Fibroblast of lung (primary cell): Measurements from ENCODE around the gene CNTNAP3. TPM values are rescaled to one million over a fixed set of nuclear protein-coding genes. Genes with fewer than 3 reads are reported as not detected.
"Not testable (repeated sequence)": the region's sequence is repeated elsewhere in the genome, so short reads cannot be mapped to it uniquely, and the experiment has no call there.

ENCODE experiments used
- DNase-seq, 2 donors: peaks; one replicate each; pipeline versions ENCODE4 v3.0.0 to v3.0.0-alpha.2; 2010; ENCODE audit warnings: low read depth in 2 of 2
- H2AFZ ChIP-seq: 2 replicates; pipeline ENCODE4 v1.5.1; 2012; ENCODE audit warnings: low read length, control low read depth, inconsistent platforms
- H3K27ac ChIP-seq: 2 replicates; pipeline ENCODE4 v1.5.1; 2011; ENCODE audit warnings: low read length, control low read depth; ENCODE audit not compliant: insufficient read depth
- H3K27me3 ChIP-seq: 2 replicates; pipeline ENCODE4 v1.5.1; 2011; ENCODE audit warnings: mild to moderate bottlenecking, low read length; ENCODE audit not compliant: control insufficient read depth, insufficient read depth
- H3K36me3 ChIP-seq: 2 replicates; pipeline ENCODE4 v1.5.1; 2011; ENCODE audit warnings: low read length; ENCODE audit not compliant: control insufficient read depth, insufficient read depth
- H3K4me1 ChIP-seq: 2 replicates; pipeline ENCODE4 v1.5.1; 2011; ENCODE audit warnings: low read length; ENCODE audit not compliant: control insufficient read depth, insufficient read depth; ENCODE audit errors: extremely low read depth
- H3K4me2 ChIP-seq: 2 replicates; pipeline ENCODE4 v1.5.1; 2011; ENCODE audit warnings: low read length, control low read depth; ENCODE audit not compliant: insufficient read depth; ENCODE audit errors: extremely low read depth
- H3K4me3 ChIP-seq, 4 experiments: fragments of 200-600 bp in 1 of 4; sonication (generic) in 1 of 4; replicated peaks in 1 of 4; 2 replicates each; pipeline ENCODE4 v1.5.1; 2011 to 2016; ENCODE audit warnings: low read length in 4 of 4, low read depth in 3 of 4, mild to moderate bottlenecking in 3 of 4, control low read depth in 2 of 4, inconsistent platforms in 1 of 4, mixed read lengths in 1 of 4; ENCODE audit not compliant: insufficient read depth in 1 of 4; ENCODE audit errors: control extremely low read depth in 1 of 4
- H3K79me2 ChIP-seq: 2 replicates; pipeline ENCODE4 v1.5.1; 2012; ENCODE audit warnings: mild to moderate bottlenecking, low read length, inconsistent platforms; ENCODE audit not compliant: control insufficient read depth, insufficient read depth
- H3K9ac ChIP-seq: 2 replicates; pipeline ENCODE4 v1.5.1; 2011; ENCODE audit warnings: mild to moderate bottlenecking, low read length, control low read depth; ENCODE audit not compliant: insufficient read depth
- H3K9me3 ChIP-seq: 2 replicates; pipeline ENCODE4 v1.5.1; 2012; ENCODE audit warnings: low read depth, low read length; ENCODE audit not compliant: control insufficient read depth, insufficient read depth
- H4K20me1 ChIP-seq: 2 replicates; pipeline ENCODE4 v1.5.1; 2011; ENCODE audit warnings: low read length; ENCODE audit not compliant: control insufficient read depth, insufficient read depth; ENCODE audit errors: extremely low read depth
- EZH2 ChIP-seq: IDR thresholded peaks from 2 replicates; pipeline ENCODE4 v1.5.1; 2012; ENCODE audit warnings: low read length, control low read depth, mild to moderate bottlenecking; ENCODE audit errors: missing control alignments
- polyA plus RNA-seq, 2 donors: library from polyadenylated mRNA; depleted of rRNA in 1 of 2; stranded (reverse) in 1 of 2; unstranded in 1 of 2; fragments of >200 nt; gene quantifications; 2 replicates each; pipeline ENCODE4 v1.2.1, GENCODE V29; 2011 to 2012; ENCODE audit warnings: missing spikeins in 1 of 2
- total RNA-seq: library from RNA; depleted of rRNA; stranded (reverse); fragments of >200 nt; gene quantifications from 2 replicates; pipeline ENCODE4 v1.2.1, GENCODE V29; 2014
- TF ChIP-seq, protein P1 (sequence below), 2 donors: IDR thresholded peaks in 1 of 2; conservative IDR thresholded peaks in 1 of 2; 1 replicate in 1 of 2; 2 replicates in 1 of 2; pipeline ENCODE4 v1.5.1; 2011 to 2012; ENCODE audit warnings: low read length in 2 of 2, control low read depth in 1 of 2, inconsistent platforms in 1 of 2, low read depth in 1 of 2, mild to moderate bottlenecking in 1 of 2

CNTNAP3 gene
- total and polyA plus RNA-seq, 2 donors (not counting 1 experiment from before 2014, with no cell fraction given): 0.11 TPM; not detected in 1

DNA sequence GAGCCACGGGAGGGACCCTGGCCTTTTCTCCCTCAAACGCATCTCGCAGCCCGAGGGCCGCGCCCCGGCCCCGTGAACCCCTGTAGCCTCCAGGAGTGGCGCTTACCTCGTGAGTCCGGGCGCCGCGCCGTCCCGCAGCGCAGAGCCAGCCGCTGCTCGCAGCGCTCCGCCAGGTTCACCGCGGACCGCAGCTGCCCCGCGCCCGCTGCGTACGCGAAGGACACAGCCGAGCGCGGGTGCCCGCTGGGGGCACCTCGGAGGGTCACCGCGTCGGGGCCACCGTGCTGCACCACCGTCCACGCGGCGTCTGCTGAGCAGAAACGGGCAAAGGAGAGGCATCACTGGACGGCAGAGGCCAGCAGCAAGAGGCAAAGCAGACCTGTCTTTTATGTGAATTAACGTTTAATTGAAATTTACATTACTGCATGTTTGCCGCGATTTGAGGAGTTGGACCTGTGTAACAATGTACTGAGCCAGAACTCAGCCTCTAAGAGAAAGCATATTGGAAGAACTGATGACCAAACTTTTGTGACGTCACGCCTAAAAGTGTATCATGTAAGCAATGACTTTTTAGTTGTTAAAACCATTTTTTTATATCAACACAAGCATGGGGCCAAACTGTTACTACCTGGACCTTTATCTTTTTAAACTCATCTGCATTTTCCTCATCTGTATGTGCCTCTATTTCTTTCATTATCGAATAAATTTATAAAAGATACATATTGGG is 155.0 kb downstream of the CNTNAP3 start:
- not testable (repeated sequence) for DNase-seq, H3K9me3 ChIP-seq, H3K4me3 ChIP-seq, H3K4me2 ChIP-seq, H3K27me3 ChIP-seq, H3K27ac ChIP-seq, H4K20me1 ChIP-seq, H3K36me3 ChIP-seq, H2AFZ ChIP-seq, H3K9ac ChIP-seq, H3K79me2 ChIP-seq, H3K4me1 ChIP-seq

DNA sequence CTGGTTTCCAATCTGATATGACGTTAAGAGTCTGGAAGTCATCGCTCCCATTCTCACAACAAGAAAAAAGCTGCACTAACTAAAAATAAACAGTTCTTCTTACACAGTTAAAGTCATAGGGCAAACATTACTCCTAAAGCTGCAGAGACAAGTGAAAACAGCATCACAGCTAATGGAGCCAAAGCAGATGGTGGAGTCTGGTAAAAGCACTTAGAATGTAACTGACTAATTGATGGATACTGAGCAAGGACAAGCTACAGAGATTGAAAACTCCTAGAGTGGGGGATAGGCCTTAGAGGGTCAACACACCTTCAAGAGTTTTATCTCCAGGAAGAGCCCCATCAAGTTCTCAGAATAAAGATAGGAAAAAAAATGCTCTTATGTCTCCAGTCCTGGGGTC is 166.6 kb downstream of the CNTNAP3 start:
- H3K4me1 ChIP-seq, H4K20me1 ChIP-seq: not testable (repeated sequence)

DNA sequence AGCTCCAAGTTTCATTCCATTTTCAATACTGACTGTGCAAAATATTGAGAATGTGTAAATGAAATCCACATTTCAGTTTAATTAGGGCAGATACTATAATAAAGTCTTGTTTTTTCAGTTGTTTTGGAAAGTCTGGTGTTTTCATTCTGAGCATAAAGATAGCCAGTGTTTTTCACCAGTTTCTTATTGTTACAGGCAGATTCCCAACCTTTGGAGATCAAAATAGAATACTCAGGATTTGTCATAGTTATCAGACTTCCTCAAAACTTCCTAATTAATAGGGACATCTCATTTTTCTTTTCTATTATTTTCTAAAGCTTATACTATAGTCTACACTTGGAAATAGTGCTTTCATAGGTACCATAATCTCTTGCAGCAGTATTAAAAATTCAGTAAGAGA is 176.2 kb downstream of the CNTNAP3 start:
- H2AFZ ChIP-seq, H3K9ac ChIP-seq, H4K20me1 ChIP-seq, DNase-seq, H3K9me3 ChIP-seq, H3K27ac ChIP-seq, H3K4me1 ChIP-seq, H3K4me2 ChIP-seq, H3K79me2 ChIP-seq, H3K4me3 ChIP-seq, H3K36me3 ChIP-seq, H3K27me3 ChIP-seq: not testable (repeated sequence)

More for the DNA sequence above, 166.6 kb downstream of the CNTNAP3 start:
- H2AFZ ChIP-seq, H3K79me2 ChIP-seq, H3K4me2 ChIP-seq, H3K27ac ChIP-seq, H3K9me3 ChIP-seq, H3K9ac ChIP-seq, H3K4me3 ChIP-seq, H3K27me3 ChIP-seq, H3K36me3 ChIP-seq: not testable (repeated sequence)
- peak in 1 of 2 donors; percentile 0 for DNase-seq

DNA sequence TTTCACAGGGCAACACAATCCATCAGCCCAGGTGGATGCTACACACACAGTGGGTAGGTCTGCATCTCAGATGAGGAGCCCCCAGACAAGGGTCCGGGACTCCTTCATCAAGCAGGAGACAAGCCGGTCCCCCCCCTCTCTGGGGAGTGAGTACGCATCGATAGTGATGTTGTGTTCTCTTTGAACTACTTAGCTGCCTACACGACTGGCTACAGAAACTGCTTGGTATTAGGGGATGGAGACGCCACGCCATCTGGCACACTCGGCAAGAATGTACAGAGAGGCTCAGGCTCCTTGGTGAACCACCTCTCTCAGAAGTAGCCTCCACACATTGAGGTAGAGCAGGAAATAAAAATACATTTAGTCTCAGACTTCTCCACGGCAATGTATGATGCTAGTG is 179.8 kb downstream of the CNTNAP3 start:
- Histone ChIP-seq H3K9me3 (no peaks in the 10 kb centered on the region), H3K4me2 (no peak overlapping the region), H3K9ac (no peak overlapping the region), H2AFZ (no peak overlapping the region), H3K79me2 (no peaks in the 10 kb centered on the region), H3K4me1 (no peaks in the 10 kb centered on the region), H4K20me1 (no peaks in the 10 kb centered on the region), H3K4me3 (no peak overlapping the region), H3K27ac (no peak overlapping the region), H3K36me3 (no peaks in the 10 kb centered on the region), H3K27me3 (no peaks in the 10 kb centered on the region)
- no peak for TF ChIP-seq EZH2
- TF ChIP-seq, protein P1, sequence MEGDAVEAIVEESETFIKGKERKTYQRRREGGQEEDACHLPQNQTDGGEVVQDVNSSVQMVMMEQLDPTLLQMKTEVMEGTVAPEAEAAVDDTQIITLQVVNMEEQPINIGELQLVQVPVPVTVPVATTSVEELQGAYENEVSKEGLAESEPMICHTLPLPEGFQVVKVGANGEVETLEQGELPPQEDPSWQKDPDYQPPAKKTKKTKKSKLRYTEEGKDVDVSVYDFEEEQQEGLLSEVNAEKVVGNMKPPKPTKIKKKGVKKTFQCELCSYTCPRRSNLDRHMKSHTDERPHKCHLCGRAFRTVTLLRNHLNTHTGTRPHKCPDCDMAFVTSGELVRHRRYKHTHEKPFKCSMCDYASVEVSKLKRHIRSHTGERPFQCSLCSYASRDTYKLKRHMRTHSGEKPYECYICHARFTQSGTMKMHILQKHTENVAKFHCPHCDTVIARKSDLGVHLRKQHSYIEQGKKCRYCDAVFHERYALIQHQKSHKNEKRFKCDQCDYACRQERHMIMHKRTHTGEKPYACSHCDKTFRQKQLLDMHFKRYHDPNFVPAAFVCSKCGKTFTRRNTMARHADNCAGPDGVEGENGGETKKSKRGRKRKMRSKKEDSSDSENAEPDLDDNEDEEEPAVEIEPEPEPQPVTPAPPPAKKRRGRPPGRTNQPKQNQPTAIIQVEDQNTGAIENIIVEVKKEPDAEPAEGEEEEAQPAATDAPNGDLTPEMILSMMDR (conservative IDR thresholded peaks at IDR 0.05 in 1 of 2, IDR thresholded peaks at IDR 0.05 in 1 of 2; ENCODE audit: low read depth in 1 of 2, low read length in 2 of 2): no peak
- DNase-seq: no peak

DNA sequence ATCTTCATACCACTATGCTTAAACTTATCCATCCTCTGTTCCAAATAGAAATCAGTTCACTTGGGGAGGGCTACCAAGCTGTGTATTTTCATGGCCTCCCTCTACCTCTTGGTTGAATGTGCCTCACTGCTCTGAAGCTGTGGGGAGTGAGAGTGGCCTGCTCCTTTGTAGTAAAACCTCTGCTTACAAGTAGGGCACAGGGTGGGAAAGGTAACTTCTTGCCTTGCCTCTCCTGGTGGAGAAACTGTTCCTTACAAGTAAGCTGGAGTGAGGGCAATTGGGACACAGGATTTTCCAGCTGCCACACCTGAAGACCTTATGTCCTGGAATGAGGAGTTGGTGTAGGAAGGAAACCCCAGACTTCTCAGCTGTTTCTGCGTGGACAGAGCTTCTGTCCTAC is 190.8 kb downstream of the CNTNAP3 start:
- not testable (repeated sequence) for H3K4me1 ChIP-seq, H2AFZ ChIP-seq, H3K36me3 ChIP-seq, H3K4me3 ChIP-seq, H4K20me1 ChIP-seq, H3K9me3 ChIP-seq, H3K9ac ChIP-seq, H3K4me2 ChIP-seq, H3K27ac ChIP-seq, H3K27me3 ChIP-seq, DNase-seq, H3K79me2 ChIP-seq

DNA sequence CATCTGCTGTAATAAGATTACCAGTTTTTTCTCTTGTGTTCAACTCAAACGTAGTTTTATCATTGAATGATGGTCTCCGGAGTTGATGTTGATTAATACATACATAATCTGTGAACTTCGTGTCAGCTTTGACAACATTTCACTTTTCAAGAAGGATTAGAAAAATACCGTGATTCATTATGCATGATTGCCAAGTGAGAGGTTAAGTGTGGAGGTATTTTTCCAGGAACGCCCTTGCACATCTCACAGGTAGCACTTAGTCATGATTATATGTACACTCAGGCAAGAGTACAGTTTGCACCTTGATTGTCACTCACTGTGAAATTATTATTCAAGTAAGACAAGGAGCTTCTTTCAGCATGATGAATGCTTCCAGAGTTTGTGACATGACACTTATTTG is 202.7 kb downstream of the CNTNAP3 start:
- not testable (repeated sequence) for H3K9ac ChIP-seq, H3K27ac ChIP-seq, H2AFZ ChIP-seq, H4K20me1 ChIP-seq, DNase-seq, H3K36me3 ChIP-seq, H3K79me2 ChIP-seq, H3K4me3 ChIP-seq, H3K9me3 ChIP-seq, H3K4me1 ChIP-seq, H3K4me2 ChIP-seq, H3K27me3 ChIP-seq
